GM21825 (cell line): Measurements from ENCODE around the gene CCDC33.
"Not testable (repeated sequence)": the region's sequence is repeated elsewhere in the genome, so short reads cannot be mapped to it uniquely, and the experiment has no call there.

Experiments used
- ATAC-seq: cut with Tn5 transposase; IDR thresholded peaks from one replicate; pipeline ENCODE4 v1.9.1; 2021; ENCODE audit warnings: mild to moderate bottlenecking, moderate library complexity; ENCODE audit not compliant: unreplicated experiment

The CCDC33 gene

DNA sequence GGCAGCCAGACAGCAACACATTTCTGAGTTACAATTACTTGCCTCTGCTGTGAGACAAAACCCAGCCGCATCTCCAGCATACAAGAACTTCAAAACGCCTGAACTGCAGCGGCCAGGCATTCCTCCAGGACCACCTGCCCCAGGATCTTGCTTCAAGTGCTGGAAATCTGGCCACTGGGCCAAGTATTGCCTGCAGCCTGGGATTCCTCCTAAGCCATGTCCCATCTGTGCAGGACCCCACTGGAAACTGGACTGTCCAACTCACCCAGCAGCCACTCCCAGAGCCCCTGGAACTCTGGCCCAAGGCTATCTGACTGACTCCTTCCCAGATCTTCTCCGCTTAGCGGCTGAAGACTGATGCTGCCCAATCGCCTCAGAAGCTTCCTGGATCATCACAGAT is 119.9 kb downstream of the CCDC33 start:
- ATAC-seq, result not testable (repeated sequence)

DNA sequence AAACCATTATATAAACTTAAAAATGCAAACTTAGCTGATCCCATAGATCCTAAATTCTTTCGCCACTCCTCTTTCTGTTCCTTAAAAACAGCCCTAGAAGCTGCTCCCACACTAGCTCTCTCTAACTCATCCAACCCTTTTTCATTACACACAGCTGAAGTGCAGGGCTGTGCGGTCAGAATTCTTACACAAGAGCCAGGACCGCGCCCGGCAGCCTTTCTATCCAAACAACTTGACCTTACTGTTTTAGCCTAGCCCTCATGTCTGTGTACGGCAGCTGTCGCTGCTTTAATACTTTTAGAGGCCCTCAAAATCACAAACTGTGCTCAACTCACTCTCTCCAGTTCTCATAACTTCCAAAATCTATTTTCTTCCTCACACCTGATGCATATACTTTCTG is 121.4 kb downstream of the CCDC33 start:
- not testable (repeated sequence) for ATAC-seq

DNA sequence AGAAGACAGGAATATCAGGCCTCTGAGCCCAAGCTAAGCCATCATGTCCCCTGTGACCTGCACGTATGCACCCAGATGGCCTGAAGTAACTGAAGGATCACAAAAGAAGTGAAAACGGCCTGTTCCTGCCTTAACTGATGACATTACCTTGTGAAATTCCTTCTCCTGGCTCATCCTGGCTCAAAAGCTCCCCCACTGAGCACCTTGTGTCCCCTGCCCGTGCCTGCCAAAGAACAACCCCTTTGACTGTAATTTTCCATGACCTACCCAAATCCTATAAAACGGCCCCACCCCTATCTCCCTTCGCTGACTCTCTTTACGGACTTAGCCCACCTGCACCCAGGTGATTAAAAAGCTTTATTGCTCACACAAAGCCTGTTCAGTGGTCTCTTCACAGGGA is 123.2 kb downstream of the CCDC33 start:
- not testable (repeated sequence) for ATAC-seq

DNA sequence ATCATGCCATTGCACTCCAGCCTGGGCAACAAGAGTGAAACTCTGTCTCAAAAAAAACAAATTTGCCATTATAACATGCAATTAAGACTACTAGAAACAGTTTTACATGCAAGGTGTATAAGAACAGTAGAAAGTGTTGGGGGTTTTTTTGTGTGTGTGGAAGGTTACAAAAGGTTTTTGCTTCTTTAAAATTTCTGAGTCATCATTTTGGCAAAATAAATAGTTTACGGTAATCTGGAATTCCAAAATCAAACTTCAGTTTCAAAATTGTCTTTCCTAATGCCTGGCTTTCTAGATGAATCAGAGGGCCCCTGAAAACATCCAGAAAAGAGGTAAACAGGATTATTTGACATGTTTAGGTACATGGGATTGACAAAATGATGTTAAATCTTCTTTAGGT is 124.7 kb downstream of the CCDC33 start:
- ATAC-seq, result not testable (repeated sequence)

DNA sequence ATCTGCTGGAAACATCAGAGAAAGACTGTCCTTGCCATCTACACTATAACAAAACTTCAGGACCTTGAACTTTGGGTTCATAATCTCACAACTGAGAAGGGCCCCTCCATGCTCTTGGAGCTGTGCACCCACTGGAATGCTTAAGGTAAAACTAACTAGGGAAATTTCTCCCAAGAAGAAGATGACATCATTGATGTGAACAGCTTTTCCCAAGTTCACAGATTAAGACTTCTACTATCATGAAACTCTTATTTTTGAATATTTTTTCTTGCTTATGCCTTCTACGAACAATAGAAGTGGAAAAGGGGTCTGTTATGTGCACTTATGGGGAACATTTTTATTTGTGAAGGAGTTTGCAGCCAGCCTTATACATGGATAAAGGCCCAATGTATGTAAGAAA is 126.4 kb downstream of the CCDC33 start:
- ATAC-seq, result no peak

DNA sequence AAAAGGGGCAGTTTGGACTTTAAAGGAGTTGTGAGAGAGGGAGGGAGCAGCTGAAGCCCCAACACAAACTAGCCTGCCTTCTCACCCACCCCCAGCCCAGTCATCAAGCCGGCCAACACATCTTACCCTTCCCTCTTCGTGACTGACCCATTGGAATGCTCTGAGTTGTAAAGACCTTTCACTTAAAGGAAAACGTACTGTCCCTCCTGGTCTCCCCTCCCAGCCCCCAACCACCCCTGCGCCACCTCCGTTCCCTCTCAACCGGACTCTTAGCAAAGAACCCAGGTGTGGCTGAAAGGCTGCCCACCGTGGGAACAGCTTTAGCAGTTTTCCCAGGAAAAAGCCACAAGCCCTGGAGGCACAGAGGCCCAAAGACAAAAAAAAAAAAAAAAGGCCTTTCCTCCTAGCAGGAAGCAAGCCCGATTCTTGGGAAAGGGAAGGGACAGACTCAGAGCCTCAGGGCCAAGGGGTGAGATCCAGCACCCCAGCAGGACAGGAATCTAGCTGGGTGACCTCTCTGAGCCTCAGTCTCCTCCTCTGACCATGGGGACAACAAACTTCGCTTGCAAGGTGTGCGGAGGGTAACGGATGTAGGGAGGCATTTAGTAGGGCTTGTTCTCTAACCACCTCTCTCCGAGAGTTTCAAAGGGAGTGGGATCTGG is 128.9 kb downstream of the CCDC33 start:
- ATAC-seq, result no peak

DNA sequence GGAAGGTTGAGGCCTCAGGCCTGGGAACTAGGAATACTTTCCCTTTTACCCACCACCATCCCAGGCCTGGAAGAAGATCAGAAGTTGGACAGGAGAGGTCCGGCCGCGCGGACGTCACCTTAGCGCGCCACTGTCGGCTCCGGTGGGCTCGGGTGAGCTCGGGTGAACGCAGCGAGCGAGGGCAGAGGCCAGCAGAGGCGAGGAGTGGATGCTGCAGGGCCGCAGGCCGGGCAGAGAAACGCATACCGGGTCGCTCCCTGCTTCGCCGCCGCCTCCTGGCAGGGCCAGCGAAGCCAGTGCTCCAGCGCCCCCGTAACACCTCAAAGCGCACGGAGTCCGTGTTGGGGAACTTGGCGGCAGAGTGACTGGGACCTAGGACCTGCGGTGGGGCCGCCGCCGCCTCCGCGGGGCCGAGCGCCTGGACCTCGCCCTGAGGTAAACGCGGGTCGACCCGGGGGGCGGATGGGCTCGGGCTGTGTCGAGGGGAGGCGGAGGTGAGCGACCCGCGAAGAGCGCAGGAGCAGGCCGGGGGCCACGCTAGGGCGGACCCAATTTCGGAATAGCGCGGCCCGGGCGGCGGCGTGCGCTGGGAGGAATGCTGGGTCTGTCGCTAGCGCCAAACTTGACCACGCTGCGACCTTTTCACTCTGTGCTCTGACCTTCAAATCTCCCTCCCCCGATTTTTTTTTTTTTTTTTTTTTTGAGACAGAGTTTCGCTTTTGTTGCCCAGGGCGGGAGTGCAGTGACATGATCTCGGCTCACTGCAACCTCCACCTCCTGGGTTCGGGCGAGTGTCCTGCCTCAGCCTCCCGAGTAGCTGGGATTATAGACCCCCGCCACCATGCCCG is 129.7 kb downstream of the CCDC33 start:
- ATAC-seq, result no peak

DNA sequence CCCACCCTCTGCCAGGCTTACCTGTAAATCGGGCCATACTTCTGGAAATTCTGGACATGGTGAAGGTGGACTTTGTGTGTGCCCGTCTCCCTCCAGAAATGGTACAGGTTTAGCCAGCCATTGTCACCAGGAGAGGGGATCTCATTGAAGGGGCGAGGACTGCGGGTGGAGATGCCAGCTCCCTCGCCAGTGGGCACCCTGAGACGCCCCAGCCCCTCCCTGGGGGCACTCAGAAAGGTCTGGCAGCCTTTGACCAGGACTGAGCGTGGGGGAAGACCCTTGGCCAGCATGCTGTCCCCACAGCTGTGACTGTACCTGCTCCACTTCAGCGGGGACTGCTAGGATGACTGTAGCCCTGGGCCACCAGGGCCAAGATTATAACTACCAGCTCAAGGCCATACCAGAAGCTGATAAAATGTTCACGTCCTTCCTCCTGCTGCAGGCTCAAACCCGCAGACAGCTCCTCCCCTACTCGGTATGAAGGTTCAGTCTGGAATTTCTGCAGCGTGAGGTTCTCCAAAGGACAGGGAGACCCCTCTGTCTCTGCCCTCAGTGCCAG is 131.2 kb downstream of the CCDC33 start, which contains the start of gene CYP11A1:
Gene CYP11A1 (minus strand): TSS at position 351 of the 559 bp plus-strand sequence. CDS start 61 bp downstream, at position 290.
- no peak for ATAC-seq

DNA sequence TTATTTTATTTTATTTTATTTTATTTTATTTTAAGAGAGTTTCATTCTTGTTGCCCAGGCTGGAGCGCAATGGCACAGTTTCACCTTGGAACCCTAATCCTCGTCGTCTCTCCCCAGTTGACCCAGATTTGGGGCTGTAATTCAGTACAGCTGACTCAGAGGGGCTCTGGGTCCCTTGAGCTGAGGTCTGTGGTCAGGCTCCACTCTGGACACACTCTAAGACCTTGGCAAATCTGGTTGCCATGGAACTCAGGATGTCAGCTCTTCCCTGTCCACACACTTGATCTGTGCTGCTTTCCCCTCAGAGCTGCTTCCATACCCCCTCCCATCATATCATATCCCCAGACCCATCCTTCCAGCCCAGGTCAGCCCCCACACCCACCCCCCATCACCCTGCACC is 132.0 kb downstream of the CCDC33 start:
- ATAC-seq, result no peak

DNA sequence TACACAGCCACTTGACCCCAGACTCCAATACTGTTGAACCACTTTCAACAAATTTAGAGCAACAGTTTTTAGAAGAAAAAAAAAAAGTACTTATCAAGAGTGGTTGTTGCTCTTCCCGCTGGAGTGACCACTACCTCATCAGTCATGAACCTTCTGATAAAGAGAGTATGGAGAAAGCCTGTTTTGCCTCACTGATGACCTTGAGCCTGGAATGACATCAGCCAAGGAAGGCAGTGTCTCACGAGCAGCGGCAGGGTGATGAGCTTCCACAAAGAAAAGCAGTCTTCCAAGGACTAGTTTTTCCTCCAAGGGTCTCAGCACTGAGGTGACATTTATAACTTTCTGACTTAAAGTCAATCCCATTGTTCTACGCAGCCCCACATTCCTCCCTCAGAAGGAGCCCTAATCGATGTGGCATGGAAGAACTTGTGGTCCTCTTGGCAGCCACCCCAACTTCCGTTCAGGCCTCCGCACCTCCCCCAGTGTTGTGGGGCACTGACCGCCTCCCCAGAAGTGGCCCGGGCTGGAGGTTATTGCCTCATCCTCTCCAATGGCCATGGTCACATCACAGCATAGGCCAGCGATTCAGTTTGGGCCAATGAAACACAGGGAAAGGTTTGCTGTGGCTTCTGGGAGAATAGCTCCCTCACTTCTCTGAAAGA is 133.1 kb downstream of the CCDC33 start:
- no peak for ATAC-seq

DNA sequence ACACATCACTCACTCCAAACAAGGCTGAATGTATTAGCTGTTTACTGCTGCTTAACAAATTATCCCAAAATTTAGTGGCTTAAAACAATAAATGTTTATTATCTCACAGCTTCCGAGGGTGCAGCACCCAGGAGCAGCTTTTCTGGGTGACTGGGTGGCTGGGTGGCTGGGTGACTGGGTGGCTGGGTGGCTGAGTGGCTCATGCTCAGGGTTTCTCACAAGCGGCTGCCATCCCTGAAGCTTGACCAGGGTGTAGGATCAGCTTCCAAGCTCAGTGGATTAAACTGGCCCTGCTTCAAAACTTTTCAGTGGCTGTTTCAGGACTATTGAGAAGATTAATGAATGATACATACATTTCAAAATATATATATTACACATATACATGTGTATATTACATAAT is 133.6 kb downstream of the CCDC33 start:
- ATAC-seq, result no peak

DNA sequence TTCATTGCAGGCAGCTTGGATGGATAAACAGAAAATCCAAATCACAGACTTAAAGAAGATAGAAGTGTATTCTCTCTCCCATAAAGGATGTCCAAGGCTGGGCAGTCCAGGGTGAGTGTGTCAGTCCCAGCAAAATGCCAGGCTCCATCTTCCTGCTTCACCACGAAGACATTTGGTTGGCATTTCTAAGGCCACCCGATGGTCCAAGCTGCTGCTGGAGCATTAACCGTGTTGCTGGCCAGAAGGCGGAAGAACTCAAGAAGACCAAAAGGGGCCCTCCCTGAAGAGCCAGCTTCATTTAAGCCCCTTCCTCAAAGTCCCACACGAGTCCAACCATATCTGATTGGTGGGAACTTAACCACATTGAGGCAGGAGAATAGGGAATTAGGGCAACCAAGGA is 134.3 kb downstream of the CCDC33 start:
- ATAC-seq, result no peak

DNA sequence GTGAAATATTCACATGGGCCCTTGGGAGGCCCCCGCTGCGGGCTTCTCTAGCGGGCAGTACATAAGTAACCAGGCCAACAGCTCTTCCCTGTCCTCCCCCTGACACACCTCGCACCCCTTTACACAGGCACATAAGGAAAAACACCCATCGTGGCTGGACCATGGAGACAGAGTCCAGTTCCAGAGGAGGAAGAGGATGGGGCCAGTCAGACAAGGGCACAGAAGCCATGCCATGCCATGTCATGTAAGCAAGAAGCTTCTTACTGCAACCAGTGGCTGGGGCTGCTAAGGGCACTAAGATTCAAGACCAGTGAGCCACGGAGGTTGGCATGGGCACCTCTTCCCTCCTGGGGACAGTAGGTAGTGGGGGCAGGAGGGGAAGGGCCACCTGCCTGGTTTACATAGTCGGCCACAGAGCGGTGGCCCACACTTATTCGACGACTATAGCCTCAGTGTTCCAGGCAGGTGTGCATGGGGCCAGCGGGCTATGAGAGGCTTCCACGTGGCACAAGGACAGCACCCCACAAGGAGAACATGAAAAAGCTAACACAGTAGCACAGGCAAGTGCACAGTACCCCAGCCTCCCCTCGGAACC is 137.0 kb downstream of the CCDC33 start:
- ATAC-seq, result no peak

DNA sequence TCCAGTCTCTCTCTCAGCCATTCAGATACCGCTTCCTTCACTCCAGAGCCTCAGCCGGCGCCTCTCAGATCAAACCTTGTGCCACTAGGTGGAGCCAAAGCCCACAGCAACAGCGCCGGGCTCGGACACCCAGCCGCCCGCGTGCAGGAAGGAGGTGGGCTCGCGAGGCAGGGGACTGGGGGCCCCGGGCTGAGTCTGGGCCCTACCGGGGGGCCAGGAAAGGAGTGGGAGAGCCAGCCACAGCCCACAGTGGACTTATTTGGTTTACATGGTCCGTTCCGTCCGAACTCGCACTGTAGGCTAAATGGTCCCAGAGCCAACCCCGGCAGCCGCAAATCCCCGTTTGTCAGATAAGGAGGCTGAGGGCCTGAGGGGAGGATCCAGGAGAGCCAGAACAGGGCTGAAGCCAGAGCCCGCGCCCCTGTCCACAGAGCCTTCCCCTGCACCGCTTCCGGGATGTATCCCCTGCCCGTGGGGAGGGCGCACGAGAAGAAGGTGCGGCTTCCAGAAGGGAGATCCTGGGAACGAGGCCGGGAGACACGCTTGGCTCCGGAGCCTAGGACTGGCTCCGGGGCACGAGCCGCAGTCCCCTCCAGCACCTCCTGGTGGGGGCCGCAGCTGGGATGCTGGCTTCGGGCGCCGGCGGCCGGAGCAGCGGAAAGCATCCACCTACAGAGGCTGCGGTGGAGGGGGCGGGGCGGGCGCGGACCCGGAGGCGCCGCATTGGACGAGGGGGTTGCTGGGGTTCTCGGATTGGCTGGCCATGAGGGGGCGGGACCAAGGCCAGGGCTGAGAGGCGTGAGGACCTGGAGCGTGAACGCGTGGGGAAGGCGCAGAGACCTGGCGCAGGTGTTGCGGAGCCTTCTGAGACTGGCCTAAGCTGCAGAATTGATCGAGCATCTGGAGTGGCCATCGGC is 137.9 kb downstream of the CCDC33 start:
- peak; percentile 64 for ATAC-seq

DNA sequence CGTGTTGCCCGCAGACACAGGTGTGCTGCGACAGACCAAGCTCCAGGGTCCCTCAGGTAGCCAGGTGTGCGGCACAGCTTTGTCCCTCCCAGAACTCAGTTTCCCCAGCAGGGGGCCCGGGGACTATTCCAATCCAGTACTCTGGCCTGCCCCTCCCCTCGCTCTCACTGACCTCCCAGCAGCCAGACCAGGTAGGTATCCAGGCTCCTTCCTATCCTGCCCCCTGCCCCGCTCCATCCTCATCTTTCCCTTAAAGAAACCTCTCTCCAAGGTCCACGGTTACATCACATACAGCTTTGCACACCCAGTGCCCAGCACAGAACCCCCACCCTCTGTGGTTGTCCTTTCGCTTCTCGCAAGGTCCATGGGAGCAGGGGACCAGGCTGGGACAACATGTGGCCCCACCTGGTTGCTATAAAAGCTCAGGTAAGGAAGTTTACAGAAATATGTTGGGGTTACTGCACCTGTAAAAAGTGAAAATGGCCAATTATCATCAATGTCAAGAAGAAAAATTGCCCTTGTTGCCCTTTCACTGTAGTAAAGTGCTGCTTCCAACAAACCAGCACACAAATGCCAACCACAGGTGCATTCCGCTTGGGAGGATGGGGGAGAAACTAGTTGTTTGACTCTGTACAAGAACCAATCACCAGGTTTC is 138.6 kb downstream of the CCDC33 start:
- no peak for ATAC-seq

DNA sequence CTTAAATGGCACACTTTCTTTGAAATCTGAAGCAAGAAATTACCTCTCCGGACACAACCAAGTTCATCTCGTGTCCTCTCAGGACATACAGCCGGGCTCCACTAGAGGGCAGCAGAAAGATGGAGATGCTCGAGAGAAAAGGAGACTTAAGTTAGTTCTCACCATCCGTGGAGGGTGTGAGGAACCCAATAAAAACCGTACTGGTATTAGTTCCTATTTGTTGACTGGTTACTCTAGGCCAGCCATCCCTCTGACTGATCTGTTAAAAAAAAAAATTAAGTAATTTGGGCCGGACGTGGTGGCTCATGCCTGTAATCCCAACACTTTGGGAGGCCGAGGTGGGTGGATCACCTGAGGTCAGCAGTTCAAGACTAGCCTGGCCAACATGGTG is 139.2 kb downstream of the CCDC33 start:
- ATAC-seq, result no peak

DNA sequence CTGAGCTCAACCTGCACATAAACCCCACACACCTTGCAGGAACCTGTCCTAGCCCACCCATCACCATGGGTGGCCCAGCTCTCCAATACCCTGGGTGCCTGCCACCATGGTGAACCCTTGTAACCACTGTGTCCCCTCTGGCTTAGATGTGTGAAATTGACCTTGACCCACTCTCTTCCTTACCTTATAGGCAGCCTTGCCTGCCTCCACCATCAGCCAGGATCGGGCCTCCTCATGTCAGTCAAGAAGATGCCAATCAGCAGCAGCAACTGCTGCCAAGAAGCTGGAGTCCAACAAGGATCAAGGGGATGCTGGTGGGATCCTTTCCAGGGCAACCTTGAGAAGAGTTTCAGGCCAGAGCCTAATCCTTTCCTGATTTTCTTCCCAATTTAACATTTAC is 140.1 kb downstream of the CCDC33 start:
- ATAC-seq, result no peak

DNA sequence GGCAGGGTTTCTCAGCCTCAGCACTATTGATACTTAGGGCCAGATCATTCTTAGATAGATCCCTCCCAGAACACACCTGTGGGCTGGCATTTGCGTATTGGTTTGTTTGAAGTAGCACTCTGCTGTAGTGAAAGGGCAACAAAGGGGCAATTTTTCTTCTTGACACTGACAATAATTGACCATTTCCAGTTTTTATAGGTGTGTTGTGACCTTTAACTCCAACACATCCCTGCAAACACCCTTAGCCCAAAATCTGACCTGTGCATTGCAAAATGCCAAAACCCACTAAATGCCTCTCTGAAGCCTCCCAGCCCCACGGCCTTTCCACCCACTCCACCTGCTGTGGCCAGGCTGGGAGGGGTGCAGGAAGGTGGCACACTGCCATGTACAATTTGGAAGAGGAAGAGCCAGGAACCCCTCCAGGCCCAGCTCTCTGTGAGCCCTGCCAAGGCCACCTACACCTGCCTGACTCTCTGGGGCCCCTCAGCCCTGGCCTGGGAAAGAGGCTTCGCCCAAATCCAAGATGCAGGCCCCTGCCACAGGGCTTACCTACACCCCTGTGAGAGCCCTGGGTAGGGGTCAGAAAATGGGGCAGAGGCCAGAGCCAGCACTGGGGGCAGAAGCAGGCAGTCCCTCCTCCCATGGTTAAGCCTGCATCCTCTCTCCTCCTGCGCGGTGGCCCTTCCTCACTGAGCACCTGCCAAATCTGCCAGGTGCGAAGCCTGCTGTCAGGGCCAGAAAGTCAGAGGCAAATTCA is 140.9 kb downstream of the CCDC33 start:
- no peak for ATAC-seq
